ENCODE measurements around the gene SLC7A10.

The SLC7A10 gene

DNA sequence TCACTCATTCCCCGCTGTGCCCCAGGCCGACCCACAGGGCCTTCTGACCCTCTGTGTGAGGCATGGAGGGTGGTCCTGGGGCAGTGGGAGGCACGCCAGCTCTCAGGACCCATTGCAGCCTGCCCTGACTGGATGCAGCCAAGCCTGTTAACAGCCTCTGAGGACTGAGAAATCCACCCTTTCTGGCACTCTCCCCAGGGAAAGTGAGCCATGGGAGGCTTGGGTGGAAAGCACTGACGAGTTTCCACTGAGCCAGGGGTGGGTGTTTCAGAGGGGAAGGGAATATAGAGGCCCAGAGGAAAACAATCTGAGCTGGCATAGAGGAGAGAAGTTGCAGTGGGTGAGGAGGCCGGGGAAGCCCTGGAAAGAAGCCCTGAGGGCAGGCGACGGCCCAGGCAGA is 30.6 kb upstream of the SLC7A10 start:
- DNase-seq (ENCODE audit: extremely low spot score, insufficient read length, low read depth): no peak
- no peak for FAIRE-seq

DNA sequence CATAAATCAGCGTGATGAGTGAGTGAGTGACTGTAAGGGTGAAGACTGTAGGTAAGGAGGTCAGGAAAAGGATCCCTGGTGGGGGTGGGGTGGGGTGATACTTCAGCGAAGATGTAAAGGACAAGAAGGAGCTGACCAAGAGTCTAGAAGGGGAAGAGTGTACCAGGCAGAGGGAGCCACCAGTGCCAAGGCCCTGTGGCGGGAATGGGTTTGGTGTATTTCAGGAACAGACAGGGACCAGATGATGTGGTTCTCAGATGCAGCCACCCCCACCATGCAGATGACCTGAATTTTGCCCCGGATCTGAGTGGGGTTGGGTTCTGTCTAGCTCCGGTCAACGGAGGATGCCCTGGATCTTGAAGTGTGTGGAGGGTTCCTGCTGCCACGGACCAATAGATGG is 30.1 kb upstream of the SLC7A10 start:
- FAIRE-seq: no peak
- no peak for DNase-seq (ENCODE audit: extremely low spot score, insufficient read length, low read depth)

DNA sequence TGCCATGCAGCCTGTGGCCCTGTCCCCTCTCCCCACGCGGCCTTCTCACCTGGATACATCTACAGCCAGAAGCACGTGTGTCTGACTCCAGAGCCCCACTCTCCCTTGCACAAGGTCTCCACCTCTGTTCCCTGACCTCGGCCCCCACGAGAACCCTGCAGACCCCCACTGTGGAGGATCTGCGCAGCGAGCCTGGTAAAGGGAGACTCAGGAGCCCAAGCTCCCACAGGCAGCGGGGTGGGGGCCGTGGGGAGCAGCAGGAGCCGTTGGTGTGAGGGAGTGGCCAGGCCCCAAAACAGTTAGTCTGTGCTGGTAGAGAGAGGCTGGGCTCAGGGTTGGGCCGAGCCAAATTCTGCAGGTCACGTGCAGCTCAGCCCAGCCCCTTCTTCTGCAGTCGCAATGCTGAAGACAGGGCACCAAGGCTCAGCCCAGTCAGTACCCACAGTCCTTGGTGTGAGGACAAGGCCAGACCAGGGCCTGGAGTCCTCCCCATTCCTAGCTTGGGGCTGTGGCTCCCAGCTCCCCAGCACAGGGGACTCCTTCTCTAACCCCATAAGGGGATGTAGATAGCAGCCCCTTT is 28.7 kb upstream of the SLC7A10 start:
- no peak for DNase-seq (ENCODE audit: extremely low spot score, insufficient read length, low read depth)
- no peak for FAIRE-seq

DNA sequence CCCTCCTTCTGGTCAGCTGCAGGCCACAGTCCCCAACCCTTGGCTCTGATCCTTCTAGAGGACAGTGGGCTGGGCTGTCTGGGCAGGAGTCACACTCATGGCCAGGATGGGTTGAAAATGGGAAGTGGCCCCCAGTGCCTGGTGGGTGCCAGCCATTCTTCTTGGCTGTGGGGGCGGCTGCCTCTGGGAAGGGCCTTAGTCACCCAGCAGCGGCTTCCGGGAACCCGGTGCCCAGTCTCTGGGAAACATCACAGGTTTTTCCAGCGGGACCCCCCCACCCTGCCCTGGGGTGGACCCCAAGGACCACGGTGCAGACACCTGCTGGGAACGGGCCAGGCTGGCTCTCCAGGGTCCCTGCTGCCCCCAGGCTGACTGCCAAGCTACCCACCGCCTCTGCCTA is 27.3 kb upstream of the SLC7A10 start:
- no peak for DNase-seq (ENCODE audit: extremely low spot score, insufficient read length, low read depth)
- no peak for FAIRE-seq

DNA sequence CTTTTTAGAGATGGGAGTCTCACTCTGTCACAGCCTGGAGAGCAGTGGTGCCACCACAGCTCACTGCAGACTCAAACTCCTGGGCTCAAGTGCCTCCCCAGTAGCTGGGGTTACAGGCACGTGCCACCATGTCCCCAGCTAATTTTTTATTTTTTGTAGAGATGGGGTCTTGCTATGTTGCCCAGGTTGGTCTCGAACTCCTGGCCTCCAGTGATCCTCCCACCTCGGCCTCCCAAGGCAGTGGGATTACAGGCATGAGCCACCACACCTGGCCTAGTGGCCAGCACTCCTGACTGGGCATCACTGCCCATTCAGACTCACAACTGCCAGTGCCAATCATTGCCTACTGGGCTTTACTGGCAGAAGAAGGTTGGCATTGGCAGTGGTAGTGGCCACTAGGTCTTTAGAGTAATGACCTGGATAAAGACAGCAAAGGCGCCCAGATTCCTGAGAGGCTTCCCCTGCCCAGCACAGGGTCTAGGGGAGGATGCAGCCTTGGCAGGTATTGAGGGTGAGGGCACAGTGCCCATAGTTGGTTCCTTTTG is 26.8 kb upstream of the SLC7A10 start:
- DNase-seq (ENCODE audit: extremely low spot score, insufficient read length, low read depth) (no peak), FAIRE-seq (no peak)

DNA sequence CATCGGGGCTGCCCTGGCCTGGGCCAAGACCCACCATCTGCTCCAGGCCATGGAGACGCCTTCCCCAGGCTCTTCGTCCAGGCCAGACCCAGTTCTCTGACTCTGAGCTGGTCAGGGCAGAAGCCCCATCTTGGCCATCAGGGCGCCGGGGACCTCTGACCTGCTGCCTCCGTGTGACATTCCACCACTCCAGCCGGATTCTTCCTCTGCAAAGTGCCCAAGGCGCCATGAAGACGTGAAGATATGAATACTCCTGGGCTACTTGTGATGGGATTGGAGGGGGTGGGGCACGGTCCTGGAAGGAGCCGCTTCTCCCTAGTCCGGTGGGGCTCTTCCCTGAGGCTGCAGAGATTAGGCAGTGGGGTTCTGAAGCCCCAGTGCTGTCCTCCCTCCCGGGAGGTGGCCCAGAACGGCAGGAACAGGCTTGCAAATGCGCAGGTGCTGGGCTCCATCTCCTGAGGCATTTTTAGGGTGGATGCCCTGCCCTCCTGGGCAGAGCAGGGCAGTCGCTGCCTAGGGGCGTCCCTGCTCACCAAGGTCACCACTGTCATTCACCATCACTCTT is 26.0 kb upstream of the SLC7A10 start:
- FAIRE-seq: no peak

DNA sequence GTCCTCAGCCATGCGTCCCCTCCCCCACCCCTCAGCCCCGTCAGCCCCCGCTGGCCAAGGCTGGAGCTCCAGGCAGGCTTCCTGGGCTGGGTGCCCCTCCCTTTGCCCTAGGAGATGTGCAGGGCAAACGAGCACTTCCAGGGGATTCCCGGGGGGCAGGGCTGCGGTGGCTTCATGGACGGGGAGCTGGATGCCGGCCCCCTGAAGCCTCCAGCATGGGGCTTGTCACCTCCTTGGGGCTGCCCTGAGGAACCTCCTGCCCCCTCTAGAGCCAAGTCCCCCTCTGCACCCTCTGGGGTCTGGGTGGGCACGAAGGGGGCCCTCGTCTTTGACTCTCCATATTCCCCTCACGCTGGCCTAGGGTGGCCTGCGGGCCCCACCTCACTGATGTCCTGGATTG is 25.4 kb upstream of the SLC7A10 start:
- FAIRE-seq: no peak

More for the DNA sequence above, 26.0 kb upstream of the SLC7A10 start:
- no peak for DNase-seq (ENCODE audit: extremely low spot score, insufficient read length, low read depth)

DNA sequence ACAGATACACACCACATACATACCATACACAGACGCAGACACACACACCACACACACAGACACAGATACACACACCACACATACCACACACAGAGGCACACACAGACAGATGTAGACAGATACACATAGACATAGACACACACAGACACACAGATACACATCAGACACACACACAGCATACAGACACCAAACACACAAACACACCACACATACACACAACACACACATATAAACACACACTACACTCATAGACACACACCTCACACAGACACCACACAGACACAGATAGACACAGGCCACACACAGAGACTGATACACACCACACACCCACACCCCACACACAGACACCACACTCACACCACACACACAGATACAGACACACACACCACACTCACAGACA is 24.9 kb upstream of the SLC7A10 start:
- DNase-seq (ENCODE audit: extremely low spot score, insufficient read length, low read depth) (no peak), FAIRE-seq (no peak)

More for the DNA sequence above, 25.4 kb upstream of the SLC7A10 start:
- no peak for DNase-seq (ENCODE audit: extremely low spot score, insufficient read length, low read depth)

DNA sequence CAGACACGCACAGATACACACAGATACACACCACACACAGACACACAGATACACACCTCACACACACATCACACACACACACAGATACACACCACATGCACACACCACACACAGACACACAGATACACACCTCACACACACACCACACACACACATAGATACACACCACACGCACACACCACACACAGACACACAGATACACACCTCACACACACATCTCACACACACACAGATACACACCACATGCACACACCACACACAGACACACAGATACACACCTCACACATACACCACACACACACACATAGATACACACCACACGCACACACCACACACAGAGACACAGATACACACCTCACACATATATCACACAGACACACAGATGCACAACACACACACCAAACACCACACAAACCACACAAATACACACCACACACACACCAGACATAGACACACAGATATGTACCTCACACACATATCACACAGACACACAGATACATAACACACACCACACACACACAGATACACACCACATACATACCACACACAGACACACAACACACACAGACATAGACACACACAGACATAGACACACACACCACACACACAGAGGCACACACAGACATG is 24.2 kb upstream of the SLC7A10 start:
- peak; percentile 50 for FAIRE-seq

DNA sequence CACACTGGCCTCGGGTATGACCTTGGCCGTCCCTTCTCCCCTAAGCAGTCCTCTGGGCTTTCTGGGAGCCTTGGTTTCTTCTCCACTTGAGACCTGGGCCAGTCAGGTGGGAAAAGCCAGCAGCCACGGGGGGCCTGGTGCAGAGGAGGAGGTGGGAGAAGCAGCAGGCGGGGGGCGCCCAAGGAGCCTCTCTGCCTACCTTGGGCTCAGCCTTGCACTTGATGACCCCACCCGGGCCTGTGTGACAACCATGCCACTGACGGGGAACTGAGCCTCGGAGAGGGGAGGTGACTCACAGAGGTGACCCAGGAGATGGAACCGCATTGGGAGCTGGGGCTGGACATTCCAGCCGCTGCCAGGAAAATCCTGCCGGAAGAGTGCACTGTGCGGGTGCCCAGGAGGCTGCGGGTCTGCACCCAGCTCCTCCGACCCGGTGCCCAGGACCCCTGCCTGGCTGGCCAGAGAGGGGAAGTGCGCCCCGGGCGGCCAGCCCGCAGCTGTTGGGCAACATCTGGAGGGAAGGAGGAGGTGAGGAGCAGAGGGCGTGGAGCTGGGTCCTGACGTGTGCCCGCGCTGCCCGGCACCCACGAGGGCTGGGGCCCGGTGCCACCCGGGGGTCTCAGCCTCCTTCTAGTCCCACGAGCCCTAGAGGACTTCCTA is 23.4 kb upstream of the SLC7A10 start:
- DNase-seq (ENCODE audit: extremely low spot score, insufficient read length, low read depth): no peak
- FAIRE-seq: no peak

More for the DNA sequence above, 24.2 kb upstream of the SLC7A10 start:
- no peak for DNase-seq (ENCODE audit: extremely low spot score, insufficient read length, low read depth)

DNA sequence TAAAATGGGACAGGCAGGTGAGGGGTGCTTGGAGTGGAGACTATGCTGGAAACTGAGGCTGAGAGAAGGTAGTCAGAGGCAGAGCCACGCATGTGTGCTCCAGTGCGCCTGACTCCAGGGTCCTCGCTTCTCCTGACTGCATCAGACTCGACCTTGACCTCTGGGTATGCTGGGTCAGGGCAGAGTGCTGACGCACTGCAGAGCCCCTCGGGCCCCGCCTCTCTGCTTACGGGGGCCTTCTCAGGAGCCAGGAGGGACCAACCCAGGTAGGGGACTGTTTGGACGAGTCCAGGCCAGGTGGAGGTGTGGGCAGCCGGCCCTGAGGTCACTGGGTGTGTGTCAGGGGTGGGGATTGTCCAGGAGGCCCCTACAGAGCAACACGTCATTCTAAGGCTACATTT is 22.9 kb upstream of the SLC7A10 start:
- DNase-seq (ENCODE audit: extremely low spot score, insufficient read length, low read depth) (no peak), FAIRE-seq (no peak)

DNA sequence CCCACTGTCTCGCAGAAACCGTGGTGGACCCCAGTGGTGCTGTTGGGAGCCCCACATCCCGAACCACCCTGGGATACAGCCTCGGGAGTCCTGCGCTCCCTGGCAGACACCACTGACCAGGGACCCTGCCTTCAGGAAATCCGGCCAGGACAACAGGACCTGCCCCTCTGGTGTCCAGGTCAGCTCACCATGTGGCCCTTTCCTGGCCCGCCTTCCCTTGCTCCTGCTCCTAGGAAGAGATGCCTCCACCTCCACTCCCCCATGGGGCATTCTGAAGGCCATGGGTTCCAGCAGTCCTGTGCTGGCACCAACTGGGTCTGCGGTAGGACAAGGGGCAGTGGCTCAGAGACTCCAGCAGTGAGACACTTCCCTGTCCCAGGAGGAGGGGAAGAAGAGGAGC is 22.5 kb upstream of the SLC7A10 start:
- no peak for FAIRE-seq
- DNase-seq (ENCODE audit: extremely low spot score, insufficient read length, low read depth): no peak

DNA sequence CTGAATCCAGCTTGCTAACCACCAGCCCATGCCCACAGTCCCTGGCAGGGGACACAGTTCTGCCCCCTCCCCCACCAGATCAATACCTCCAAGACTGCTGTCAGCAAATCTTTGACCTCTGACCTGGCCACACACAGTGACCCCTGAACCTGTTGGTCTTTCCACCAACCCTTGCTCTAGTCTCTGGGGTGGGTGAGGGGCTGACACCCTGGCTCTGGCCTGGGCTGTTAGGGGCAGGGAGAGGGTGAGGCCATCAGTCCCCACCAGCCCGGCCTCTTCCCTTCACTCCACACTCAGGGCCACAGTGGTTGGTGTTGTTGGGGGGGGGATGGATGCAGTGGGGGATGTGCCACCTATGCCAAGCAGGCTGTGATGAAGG is 21.8 kb upstream of the SLC7A10 start:
- no peak for FAIRE-seq
- DNase-seq (ENCODE audit: extremely low spot score, insufficient read length, low read depth): no peak

DNA sequence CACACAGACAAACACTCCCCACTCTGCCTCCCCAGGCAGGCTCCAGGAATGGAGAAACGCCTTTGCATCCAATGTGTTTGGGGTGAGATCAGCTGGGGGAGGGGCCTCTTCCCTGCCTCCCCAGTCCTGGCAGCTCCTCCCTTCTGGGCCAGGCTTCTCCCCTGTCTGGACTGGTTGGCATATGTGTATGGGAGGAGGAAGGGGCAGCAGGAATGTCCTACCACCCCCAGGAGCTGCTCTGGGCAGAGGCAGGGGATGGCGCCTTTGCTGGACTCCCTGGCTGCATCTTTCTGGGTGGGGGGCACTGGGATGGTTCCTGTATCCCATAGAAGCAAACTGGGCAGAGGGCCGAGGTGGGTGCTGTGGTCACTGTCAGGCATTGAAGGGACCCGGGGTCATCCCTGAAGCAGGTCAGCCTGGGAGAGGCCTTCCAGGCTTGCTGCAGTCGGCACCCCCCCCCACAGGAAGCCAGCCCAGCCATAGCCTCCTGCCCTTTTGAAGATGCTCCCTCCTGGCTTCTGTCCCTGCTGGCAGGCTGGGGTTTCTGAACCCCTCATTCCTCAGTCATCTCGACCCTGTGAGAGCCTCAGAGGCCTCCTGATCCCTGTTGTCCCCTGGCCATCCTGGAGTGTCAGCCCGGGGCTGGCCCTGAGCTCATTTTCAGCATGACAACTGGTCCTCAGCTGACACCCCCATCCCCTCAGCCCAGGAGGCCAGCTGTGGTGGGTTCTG is 21.2 kb upstream of the SLC7A10 start:
- no peak for DNase-seq (ENCODE audit: extremely low spot score, insufficient read length, low read depth)
- no peak for FAIRE-seq

DNA sequence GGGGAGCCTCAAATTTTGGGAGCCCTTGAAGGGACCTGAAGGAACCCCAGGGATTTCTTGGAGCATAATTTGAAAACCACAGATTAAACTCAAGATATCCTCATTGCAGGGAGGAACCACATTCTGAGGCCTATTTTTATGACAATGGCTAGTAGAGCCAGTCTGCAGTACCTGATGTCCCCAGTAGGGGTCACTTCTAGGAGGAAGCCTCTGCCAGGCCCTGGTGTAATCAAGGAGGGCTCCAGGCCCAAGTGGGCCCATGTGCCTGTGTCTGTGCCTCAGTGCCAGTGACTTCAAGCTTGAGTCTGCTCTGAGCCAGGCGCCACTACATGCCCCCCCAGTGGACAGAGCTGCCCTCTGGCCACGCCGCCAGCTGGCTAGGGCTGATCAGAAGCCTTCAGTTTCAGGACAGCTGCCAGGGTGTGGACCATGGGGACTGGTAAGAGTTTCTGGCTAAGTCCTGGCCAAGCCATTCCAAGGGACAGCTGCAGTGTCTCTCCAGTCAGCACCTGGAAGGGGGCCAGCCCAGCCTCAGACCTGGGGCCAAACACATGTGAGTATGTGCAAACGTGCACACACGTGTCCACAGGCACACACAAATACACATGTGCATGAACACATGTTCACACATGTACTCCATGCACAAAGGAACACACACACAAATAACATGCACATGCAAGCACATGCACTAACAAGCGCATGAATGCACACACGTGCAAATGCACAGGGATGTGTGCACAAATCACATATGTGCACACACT is 20.5 kb upstream of the SLC7A10 start:
- DNase-seq (ENCODE audit: extremely low spot score, insufficient read length, low read depth) (no peak), FAIRE-seq (no peak)

DNA sequence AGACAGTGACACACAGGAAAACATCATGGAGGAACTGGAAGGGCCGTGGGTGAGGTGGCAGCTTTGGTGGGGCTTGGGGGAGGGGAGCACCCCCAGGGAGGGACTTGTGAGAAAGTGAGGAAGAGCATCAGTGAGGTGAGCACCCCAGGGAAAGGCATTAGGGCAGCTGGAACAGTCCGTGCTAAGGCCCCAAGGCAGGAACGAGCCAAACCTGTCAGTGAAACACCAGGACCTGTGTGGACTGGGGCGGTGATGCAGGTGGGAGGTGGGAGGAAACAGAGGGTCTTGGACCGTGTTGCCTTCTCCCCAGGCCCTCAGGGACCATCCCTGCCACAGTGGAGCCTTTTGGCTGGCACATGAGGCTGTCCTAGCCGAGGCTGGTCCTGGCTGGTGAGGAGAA is 17.3 kb upstream of the SLC7A10 start:
- DNase-seq (ENCODE audit: extremely low spot score, insufficient read length, low read depth) (no peak), FAIRE-seq (no peak)

DNA sequence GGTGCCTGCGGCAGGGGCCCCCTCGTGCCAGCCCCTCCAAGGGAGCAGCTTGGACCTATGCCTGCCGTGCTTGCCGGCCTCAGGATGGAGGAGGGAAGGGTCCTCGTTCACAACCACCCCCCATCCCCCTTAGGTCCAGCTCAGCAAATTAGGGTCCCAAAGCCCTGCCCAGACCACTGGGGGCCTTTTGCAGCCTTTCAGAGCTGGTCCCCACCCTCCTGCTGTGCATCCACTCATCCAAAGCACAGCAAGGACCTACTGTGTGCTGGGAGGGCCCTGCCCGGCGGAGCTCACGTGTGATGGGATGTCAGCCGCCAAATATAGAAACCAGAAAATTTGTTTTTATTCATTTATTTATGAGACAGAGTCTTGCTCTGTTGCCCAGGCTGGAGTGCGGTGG is 16.5 kb upstream of the SLC7A10 start:
- DNase-seq (ENCODE audit: extremely low spot score, insufficient read length, low read depth): no peak
- no peak for FAIRE-seq

DNA sequence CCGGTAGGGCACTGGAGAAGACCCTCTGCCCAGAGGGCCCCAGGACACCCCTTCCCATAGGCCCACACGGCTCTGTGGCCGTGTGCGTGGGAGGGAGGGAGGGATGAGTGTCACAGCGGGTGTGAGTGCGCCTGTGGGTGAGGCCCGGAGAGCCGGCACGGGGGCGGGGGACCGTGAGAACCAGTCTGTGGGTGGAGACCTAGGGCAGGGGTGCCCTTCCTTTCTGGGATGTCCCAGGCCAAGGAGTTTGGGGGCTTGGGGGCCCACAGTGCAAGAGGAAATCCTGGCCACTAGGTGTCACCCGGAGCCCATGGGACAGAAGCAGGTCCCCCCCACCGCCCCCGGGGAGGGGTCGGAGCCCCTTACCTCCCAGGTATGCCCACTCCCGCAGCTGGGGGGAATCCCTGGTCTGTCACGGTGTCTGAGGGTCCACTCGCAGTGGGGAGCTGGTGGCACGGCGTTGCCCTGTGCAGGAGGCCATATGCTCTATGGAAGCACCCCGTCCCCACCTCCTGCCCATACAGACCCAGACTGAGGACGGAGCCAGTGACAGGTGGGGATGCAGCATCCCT is 16.0 kb upstream of the SLC7A10 start:
- FAIRE-seq (peak; percentile 18), DNase-seq (ENCODE audit: extremely low spot score, insufficient read length, low read depth) (peak; percentile 18)

DNA sequence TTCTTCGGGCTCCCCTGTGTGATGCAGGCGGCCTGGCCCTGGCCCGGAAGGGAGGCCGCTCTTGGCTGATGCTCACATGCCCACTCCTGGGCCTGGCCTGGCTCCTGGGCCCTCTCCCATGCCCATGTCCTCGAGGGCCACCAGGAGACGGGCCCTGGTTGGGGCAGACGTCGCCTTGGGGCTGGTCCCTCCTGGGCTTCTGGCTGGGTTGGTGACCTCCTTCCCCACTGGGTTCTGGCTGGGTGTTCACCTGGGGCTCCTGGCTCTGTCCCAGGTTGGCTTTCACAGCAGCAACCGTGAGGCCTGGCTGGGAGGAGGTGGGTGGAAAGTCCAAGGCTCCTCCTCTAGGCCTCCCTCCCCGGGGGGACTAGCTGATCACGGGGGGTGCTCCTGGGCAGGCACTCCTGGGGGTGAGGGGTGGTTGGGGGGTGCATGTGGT is 15.5 kb upstream of the SLC7A10 start:
- no peak for DNase-seq (ENCODE audit: extremely low spot score, insufficient read length, low read depth)
- FAIRE-seq: no peak
